Hepatic stellate cell (primary cell): ENCODE data around the gene RIPK1.
"Not testable (repeated sequence)": the region's sequence is repeated elsewhere in the genome, so short reads cannot be mapped to it uniquely, and the experiment has no call there.

Experiments used
- DNase-seq: peaks from one replicate; pipeline ENCODE4 v3.0.0; 2011; ENCODE audit warnings: low spot score

Gene RIPK1

GRCh38 chr6:3045777-3046176 is 22.5 kb upstream of the RIPK1 start:
- no peak for DNase-seq

DNA sequence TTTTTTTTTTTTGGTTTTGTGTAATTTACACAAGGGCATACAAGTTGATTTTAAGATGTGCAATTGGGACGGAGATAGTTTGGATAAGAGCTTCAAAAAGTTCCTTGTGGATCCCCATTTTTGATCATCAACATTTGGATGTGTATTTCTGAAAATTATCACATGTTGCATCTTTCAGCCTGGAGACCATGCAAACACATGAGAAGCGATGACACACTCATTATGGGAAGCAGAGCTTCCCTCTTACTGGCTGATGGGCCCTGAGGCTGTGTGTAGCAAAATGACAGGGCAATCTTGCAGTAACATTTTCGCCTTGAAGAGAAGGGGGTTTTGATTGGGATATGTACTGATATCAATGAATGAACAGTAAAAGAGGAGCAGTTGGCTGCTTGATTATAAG is 22.0 kb upstream of the RIPK1 start:
- no peak for DNase-seq

DNA sequence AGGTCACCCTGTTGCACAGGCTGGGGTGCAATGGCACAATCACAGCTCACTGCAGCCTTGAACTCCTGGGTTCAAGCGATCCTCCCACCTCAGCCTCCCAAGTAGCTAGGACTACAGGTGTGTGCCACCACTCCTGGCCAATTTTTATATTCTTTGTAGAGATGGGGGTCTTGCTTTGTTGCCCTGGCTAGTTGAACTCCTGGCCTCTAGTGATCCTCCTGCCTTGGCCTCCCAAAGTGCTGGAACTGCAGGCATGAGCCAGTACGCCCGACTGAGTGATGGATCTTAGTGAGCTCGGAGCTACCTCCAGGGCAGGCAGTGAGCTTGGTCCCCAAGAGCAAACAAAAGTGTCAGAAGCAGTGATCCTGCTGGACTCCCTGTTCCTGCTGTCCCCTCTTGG is 20.3 kb upstream of the RIPK1 start:
- DNase-seq, result not testable (repeated sequence)

GRCh38 chr6:3052481-3053230 is 15.6 kb upstream of the RIPK1 start:
- no peak for DNase-seq

DNA sequence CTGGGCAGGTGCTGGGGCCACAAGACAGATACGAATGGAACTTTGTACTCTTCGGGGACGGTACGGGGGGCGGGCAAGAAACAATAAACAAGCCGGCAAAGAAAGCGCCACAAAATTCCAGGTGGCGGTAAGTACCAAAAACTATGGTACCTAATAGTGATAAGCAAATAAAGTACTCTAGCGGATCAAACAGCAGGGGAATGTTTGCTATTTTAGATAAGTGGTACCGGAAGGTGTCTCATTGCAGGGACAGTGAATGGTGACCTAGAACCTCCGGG is 15.1 kb upstream of the RIPK1 start:
- DNase-seq, result no peak

DNA sequence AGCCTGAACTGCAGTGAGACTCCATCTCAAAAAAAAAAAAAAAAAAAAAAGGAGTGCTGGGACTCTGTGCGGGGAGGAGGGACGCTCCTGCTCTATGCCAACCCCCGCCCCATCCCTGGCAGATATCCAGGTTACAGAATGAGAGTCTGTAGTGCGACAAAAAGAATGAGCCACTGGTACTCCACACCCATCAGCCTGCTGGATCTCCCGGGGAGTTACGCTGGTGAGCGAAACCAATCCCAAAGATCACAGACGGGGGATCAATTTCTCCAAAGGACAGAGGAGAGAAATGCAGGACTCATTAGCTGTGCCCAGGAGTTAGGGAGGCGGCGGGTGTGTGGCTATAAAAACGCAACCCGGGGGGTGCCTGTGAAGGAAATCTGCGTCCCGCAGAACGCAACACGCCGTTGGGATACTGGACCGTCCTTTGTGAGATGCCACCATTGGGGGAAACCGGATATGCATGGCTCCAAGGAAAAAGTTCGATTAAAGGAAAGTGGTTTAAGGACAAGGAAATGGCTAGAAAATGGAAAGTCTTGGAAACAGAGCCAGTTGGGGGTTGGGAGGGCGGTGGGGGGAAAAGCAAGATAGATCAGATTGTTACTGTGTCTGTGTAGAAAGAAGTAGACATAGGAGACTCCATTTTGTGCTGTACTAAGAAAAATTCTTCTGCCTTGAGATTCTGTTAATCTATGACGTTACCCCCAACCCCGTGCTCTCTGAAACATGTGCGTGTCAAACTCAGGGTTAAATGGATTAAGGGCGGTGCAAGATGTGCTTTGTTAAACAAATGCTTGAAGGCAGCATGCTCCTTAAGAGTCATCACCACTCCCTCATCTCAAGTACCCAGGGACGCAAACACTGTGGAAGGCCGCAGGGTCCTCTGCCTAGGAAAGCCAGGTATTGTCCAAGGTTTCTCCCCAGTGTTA is 13.8 kb upstream of the RIPK1 start:
- DNase-seq, result not testable (repeated sequence)

DNA sequence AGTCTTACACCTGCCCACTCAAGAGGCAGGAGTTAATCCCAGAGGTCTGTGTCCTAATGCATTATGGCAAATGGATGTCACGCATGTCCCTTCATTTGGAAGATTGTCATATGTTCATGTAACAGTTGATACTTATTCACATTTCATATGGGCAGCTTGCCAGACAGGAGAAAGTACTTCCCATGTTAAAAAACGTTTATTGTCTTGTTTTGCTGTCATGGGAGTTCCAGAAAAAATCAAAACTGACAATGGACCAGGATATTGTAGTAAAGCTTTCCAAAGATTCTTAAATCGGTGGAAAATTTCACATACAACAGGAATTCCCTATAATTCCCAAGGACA is 13.2 kb upstream of the RIPK1 start:
- not testable (repeated sequence) for DNase-seq

DNA sequence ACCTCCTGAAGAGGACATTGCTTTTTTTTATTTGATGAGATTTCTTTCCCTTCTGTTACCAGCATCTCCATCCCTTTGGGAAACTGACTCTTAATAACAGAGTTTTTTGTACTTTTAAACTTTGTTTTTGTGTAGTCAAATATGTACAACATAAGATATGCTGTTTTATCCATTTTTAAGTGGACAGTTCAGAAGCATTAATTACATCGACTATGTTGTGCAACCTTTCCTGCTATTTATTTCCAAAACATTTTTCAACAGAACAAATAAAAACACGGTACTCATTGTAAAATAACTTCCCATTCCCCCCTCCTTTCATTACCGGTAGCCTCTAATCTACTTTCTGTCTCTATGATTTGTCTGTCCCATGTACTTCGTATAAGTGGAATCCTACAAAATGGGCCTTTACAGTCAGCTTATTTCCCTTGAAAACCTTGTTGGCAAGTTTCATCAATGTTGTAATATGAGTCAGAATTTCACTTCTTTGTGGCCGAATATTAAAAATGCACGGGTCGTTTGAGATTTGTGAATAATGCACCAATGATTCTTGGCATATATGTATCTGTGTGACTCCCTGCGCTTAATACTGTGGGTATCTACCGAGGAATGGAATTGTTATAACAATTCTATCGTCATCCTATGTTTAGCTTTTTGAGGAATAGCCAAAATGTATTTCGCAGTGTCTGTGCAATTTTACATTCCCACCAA is 11.1 kb upstream of the RIPK1 start:
- no peak for DNase-seq

DNA sequence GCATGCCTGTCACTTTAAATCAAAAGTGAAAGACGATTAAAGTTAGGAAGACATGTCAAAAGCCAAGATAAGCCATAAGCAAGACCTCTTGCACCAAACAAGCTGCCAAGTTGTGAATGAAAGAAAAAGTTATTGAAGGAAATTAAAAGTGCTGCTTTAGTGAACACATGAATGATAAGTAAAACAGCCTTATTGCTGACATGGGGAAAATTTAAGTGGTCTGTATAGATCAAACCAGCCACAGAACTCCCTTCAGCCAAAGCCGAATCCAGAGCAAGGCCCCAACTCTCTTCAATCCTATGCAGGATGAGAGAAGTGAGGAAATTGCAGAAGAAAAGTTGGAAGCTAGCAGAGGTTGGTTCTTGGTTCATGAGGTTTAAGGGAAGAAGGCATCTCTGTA is 9.3 kb upstream of the RIPK1 start:
- no peak for DNase-seq

DNA sequence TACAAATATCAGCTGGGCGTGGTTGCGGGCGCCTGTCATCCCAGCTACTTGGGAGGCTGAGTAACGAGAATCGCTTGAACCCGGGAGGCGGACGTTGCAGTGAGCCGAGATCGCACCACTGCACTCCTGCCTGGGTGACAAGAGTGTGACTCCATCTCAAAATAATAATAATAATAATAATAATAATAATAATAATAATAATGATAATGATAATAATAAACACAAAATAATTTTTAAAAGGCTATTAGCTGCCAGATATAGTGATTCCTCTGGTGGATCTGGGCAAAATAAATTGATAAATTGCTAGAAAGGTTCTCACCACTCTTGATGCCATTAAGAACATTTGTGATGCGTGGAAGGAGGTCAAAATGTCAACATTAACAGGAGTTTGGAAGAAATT is 8.2 kb upstream of the RIPK1 start:
- DNase-seq, result not testable (repeated sequence)

DNA sequence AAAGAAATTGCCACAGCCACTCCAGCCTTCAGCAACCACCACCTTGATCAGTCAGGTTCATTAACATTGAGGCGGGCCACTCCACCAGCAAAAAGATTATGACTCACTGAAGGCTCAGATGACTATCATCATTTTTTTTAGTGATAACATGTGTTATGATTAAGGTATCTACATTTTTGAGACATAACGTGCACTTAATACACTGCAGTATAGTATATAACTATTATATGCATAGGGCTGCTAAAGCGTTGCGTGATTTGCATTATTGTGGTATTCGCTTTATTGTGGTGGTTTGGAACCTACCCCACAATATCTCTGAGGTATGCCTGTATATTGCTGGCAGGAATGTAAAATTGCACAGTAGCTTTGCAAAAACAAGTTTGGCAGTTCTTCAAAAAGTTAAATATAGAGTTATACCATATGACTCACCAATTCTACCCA is 6.8 kb upstream of the RIPK1 start:
- DNase-seq, result peak; percentile 44

GRCh38 chr6:3063340-3063732 is 5.0 kb upstream of the RIPK1 start:
- not testable (repeated sequence) for DNase-seq

DNA sequence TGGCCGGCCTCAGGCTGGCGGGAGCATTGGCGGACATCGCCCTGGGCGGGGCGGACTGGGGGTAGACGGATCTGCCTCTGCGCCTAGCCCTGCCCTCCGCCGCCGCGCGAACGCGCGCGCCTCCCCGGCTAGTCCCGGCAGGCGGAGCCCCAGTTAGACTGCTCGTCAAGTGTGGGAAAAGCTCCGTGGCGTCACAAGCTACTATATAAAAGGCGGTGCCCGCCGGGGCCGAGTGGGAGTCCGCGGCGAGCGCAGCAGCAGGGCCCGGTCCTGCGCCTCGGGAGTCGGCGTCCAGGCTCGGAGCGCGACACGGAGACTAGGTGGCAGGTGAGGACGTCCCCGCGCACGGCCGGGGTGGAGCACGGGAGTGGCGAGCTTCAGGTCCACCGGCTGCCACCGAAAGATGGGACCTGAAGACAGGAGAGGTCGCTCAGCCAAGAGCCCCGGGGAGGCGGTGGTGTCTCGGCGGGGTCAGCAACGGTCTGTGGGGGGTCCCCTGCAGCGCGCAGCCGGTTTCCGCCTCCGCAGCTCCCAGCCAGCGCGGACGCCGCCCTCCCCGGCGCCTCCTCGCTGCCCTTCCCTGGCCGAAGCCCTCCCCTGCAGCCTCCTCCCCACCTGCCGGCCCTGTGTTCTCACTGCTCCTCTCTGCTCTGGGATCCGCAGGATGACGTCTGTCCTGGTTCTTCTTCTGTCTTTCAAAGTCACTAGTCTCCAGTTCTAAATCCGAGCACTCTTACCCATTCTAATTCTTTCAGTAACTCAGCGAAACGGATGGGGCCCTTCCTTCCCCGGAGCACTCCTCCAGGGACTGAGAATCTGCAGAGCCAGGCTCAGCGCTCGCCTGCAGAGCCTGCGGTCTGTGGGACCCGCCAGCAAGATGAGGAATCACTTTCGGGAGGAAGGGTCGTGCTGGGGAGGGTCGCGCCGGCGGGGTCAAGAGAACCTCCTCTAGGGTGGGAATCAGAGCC is 4.3 kb upstream of the RIPK1 start:
- peak; percentile 96 for DNase-seq

DNA sequence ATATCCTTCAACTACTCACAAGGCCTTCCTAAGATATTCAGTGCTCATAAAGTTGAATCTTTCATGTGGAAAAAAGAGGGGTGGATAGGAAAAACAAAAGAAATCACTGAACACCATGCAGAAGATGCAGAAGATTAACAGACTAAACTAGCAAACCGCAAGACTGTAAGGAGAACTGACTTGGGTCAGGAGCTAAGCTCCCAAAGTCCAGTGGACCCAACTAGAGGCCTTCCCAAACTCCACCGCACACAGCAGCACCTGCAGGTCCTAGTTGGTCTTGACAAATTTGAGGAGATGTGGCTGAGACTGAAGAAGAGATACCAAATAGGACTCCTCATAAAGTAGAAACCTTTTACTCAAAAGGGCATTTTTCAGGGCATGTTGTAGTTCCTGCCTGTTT is 3.3 kb downstream of the RIPK1 start:
- DNase-seq, result no peak

GRCh38 chr6:3072798-3073197 is 4.5 kb downstream of the RIPK1 start:
- DNase-seq, result no peak

GRCh38 chr6:3073382-3073781 is 5.1 kb downstream of the RIPK1 start:
- no peak for DNase-seq

DNA sequence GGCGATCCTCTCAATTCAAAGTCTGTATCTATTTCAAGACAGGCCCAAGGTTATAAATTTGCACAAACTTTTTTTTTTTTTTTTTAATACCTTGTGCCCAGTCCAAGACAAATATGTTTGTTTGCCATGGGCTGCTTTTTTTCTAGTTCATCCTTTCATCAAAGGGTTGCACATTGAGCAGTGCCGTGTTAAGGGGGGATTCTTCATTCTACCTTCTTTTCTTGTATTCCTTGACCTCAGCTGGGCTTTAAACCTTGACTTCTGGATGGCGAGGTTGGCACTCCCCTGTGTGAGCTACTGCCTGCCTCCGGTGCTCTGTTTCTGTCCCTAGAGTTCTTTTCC is 7.4 kb downstream of the RIPK1 start:
- DNase-seq, result no peak

DNA sequence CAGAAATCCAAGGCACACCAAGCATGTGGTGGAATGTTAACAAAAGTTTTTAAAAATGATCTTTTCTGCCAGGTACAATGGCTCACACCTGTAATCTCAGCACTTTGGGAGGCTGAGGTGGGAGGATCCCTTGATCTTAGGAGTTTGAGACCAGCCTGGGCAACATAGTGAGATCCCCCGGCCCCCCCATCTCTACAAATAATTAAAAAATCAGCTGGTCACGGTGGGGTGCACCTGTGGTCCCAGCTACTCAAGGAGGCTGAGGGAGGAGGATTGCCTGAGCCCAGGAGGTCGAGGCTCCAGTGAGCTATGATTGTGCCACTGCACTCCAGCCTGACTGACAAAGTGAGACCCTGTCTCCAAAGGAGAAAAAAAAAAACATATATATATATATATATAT is 8.0 kb downstream of the RIPK1 start:
- DNase-seq, result no peak

GRCh38 chr6:3077430-3077829 is 9.1 kb downstream of the RIPK1 start:
- DNase-seq, result no peak

DNA sequence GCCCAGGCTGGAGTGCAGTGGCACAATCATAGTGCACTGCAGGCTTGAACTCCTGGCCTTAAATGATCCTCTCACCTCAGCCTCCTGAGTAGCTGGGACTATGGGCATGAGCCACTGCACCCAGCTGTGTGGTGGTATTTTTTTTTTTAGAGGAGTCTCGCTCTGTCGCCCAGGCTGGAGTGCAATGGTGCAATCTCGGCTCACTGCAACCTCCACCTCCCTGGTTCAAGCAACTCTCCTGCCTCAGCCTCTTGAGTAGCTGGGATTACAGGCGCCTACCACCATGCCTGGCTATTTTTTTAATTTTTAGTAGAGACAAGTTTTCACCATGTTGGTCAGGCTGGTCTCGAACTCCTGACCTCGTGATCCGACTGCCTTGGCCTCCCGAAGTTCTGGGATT is 10.7 kb downstream of the RIPK1 start:
- not testable (repeated sequence) for DNase-seq

DNA sequence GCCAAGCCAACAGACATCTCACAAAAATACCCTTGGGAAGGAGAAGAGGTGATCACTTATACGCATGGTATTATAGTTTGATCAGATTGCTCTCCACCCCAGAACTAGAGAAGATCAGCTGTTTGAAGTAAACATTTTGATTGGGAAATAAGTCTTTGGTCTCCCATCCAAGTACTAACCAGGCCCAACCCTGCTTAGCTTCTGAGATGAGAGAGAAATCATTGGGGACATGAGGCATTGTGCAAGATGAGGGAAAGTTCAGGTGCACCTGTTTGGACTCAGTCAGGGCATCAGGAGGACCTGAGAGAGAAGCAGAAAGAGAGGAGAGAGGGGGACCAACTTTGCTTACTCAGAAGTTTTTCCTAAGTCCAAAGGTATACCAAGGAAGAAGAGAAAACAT is 11.4 kb downstream of the RIPK1 start:
- no peak for DNase-seq

DNA sequence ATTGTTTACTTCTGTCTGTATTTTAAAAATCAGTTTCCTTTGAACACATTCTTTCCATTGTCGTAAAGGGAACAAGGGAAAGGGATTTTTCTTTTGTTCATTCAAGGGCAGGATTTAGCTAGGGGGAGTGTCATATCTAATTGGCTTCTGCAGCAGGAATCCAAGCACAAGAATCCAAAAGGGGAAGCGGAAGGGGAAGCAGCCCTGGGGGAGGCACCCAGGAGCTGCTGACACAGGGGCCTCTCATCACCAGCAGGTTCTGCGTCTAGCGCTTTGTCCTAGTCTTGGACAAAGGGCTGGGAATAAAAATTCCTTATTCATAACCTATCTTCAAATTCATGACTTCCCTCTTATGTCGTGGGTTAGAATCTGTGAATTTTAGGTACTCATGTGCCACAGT is 13.7 kb downstream of the RIPK1 start:
- DNase-seq, result no peak
